GM19023 (cell line): Measurements from ENCODE around the gene ODAPH.
"Not testable (repeated sequence)": the region's sequence is repeated elsewhere in the genome, so short reads cannot be mapped to it uniquely, and the experiment has no call there.

Source experiments
- ATAC-seq: cut with Tn5 transposase; IDR thresholded peaks from one replicate; pipeline ENCODE4 v1.9.1; 2021; ENCODE audit warnings: mild to moderate bottlenecking, moderate library complexity; ENCODE audit not compliant: unreplicated experiment

The ODAPH gene

GRCh38 chr4:75544220-75544619 is 11.6 kb upstream of the ODAPH start:
- not testable (repeated sequence) for ATAC-seq

GRCh38 chr4:75544870-75545269 is 11.0 kb upstream of the ODAPH start:
- ATAC-seq: no peak

- ATAC-seq: no peak
Measured at GRCh38 chr4:75545526-75545925, 10.3 kb upstream of the ODAPH start.

GRCh38 chr4:75547647-75548387 is 8.0 kb upstream of the ODAPH start:
- no peak for ATAC-seq

GRCh38 chr4:75549019-75549418 is 6.8 kb upstream of the ODAPH start:
- no peak for ATAC-seq

- ATAC-seq: no peak
Measured at GRCh38 chr4:75552452-75552851, 3.4 kb upstream of the ODAPH start.

- no peak for ATAC-seq
Measured at GRCh38 chr4:75557696-75558095, 1.8 kb downstream of the ODAPH start.

- ATAC-seq: no peak
Measured at GRCh38 chr4:75561789-75562188, 5.9 kb downstream of the ODAPH start.

GRCh38 chr4:75564023-75564422 is 8.2 kb downstream of the ODAPH start:
- no peak for ATAC-seq

- ATAC-seq: no peak
Measured at GRCh38 chr4:75565481-75565880, 9.6 kb downstream of the ODAPH start.

- no peak for ATAC-seq
Measured at GRCh38 chr4:75566911-75567310, 11.0 kb downstream of the ODAPH start.

GRCh38 chr4:75567725-75568124 is 11.9 kb downstream of the ODAPH start:
- ATAC-seq: no peak

- ATAC-seq: no peak
Measured at GRCh38 chr4:75584067-75584466, 28.2 kb downstream of the ODAPH start.

- ATAC-seq: no peak
Measured at GRCh38 chr4:75593393-75593792, 37.5 kb downstream of the ODAPH start.

- ATAC-seq: no peak
Measured at GRCh38 chr4:75596061-75596460, 40.2 kb downstream of the ODAPH start.

- no peak for ATAC-seq
Measured at GRCh38 chr4:75598390-75598789, 42.5 kb downstream of the ODAPH start.

- no peak for ATAC-seq
Measured at GRCh38 chr4:75599647-75600046, 43.8 kb downstream of the ODAPH start.

GRCh38 chr4:75605928-75606327 is 50.1 kb downstream of the ODAPH start:
- no peak for ATAC-seq

- ATAC-seq: no peak
Measured at GRCh38 chr4:75612306-75612705, 56.4 kb downstream of the ODAPH start.
